GM21390 (cell line): ENCODE data around the gene CBLN3.
"Not testable (repeated sequence)": the region's sequence is repeated elsewhere in the genome, so short reads cannot be mapped to it uniquely, and the experiment has no call there.

Source experiments
- ATAC-seq: cut with Tn5 transposase; IDR thresholded peaks from one replicate; pipeline ENCODE4 v1.9.1; 2021; ENCODE audit not compliant: unreplicated experiment

The CBLN3 gene

DNA sequence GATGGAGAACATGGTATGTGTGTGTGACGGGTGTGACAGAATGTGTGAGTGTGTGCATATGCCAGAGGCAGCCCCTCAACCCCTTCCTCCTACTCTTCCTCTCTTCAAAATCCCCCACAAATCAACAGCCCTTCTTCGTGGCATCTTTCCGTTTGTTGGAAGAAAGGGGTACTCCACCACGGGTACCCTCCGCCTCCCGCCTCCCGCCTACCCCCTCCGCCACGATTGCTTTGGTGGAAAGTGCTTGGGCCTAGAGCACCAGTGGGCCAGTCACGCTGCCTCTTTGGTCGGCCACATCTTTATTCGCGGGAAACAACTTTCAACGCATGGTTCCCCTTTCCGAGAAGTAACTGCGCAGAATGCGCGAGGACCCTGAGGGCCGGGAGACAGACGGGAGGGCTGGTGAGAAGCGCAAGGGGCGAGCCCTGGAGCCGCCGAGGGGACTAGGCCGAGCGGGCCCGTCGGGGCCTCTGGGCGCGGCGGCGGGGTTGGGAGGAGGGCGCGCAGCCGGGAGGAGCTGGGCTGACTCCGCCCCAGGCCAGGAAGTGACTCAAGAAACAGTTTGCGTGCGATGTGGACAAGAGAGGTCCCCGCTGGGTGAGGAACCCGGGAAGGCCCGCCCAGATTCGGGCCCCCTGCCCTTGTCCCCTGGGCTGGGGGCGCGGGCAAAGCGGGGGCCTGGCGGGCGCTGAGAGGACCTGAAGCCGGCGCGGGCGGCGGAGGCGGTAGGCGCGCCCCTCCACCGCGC, at the start of gene CBLN3, which contains the start of gene KHNYN:
Gene CBLN3 (minus strand): TSS at position 274 of the 748 bp plus-strand sequence. CDS start 614 bp downstream, outside the sequence.
Gene KHNYN (plus strand): TSS at position 560 of the 748 bp plus-strand sequence. CDS start 777 bp downstream, outside the sequence.
- ATAC-seq = peak; percentile 78

DNA sequence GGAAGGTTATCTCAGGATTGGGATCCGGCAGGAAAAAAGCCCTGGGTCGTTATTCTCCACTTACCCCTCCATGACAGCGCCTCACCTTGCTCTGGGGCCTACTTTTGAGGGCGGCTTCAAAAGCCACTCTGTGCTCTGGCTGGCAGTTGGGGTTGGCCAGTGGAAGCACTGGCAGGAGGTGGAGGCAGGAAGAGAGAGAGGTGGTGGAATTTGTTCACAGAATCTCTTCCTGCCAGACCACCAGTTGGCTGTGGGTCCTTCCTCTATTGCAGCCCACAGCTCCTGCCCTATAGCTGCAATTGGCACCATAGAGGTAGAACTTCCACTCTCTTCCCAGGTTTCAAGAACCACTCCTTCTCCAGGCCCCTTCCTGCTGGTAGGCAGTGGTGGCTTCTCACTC, 45.8 kb upstream of the CBLN3 start:
- ATAC-seq = no peak

DNA sequence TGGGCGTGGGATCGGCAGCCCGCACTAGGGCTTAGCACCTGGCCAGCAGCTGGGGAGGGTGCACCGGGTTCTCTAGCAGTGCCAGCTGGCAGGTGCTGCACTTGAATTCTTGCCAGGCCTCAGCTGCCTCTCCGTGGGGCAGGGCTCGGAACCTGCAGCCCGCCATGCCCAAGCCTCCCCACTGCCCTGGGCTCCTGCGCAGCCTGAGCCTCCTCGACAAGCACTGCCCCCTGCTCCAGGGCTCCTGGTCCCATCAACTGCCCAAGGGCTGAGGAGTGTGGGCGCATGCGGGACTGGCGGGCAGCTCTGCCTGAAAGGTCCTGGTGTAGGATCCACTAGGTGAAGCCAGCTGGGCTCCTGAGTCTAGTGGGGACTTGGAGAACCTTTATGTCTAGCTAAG, 43.7 kb upstream of the CBLN3 start:
- no peak for ATAC-seq

DNA sequence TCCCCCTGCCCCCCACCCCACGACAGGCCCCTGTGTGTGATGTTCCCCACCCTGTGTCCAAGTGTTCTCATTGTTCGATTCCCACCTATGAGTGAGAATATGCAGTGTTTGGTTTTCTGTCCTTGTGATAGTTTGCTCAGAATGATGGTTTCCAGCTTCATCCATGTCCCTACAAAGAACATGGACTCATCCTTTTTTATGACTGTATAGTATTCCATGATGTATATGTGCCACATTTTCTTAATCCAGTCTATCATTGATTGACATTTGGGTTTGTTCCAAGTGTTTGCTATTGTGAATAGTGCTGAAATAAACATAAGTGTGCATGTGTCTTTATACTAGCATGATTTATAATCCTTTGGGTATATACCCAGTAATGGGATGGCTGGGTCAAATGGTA, 41.0 kb upstream of the CBLN3 start:
- not testable (repeated sequence) for ATAC-seq

DNA sequence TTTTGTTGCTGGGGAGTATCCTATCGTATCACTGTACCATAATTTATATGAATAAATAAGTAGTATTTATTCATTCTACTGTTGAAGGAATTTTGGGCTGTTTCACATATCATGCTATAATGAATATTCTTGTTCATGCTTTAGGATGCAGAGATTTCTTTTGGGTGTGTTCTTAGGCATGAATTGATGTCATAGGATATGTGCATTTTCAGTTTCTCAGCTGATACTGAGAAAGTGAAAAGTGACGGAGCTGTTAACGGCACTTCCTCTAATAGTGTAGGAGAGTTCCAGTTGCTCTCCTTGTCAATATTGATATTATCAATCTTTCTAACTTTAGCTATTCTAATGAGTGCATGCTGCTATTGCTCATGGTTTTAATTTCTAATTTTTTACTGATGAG, 36.3 kb upstream of the CBLN3 start:
- ATAC-seq = no peak

DNA sequence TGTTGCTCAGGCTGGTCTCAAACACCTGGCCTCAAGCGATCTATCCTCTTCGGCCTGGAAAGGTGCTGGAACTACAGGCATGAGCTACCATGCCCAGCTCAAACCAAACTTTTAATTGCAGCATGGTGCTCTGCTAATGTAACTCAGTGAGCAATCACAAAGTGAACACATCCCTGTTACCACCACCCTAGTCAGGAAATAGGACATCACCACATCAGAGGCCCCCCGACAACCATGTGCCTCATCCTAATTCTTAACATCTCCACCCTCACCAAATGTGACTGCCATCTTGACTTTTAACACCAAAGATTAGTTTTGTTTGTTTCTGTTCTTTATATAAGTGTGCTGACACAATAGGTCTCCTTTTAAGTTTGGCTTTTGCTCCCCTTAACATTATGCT, 35.9 kb upstream of the CBLN3 start:
- no peak for ATAC-seq

DNA sequence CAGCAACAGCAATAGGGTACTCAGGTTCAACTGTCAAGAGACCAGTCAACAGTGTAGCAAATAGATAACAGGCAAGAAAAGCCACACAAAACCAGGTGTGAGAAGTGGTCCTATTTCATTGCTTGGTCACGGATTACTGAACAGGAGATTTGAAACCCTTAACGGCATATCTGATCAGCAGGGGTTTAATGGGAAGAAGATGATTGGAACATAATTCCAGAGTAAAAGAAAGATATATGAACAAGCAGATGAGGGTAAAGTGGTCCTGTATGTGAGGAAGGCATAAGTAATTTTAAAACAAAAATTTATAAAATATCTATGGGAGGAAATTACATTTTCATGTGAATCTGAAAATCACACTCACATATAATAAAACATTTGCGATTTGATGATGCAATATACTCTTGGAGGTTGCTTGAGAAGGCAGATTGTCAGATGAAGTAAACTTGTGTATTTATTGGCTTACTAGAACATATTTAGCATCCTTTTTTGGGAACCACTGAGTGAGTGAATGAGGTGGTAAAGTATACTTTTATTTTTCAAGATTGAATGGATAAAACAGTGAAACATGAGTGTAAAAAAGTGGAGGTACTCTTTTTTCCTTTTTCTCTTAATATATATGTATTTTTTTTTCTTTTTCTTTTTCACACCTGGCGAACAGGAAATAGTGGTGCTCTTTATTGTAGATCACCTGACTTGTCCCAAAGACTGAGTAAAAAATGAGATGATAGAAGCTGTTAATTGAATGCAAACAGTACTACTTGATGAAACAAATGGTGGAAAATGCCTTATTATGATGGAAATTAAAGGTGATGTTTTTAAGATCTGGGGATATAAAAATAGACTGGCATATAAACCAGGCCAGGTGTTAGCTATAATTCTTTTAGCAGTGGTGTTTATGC, 34.7 kb upstream of the CBLN3 start:
- no peak for ATAC-seq

DNA sequence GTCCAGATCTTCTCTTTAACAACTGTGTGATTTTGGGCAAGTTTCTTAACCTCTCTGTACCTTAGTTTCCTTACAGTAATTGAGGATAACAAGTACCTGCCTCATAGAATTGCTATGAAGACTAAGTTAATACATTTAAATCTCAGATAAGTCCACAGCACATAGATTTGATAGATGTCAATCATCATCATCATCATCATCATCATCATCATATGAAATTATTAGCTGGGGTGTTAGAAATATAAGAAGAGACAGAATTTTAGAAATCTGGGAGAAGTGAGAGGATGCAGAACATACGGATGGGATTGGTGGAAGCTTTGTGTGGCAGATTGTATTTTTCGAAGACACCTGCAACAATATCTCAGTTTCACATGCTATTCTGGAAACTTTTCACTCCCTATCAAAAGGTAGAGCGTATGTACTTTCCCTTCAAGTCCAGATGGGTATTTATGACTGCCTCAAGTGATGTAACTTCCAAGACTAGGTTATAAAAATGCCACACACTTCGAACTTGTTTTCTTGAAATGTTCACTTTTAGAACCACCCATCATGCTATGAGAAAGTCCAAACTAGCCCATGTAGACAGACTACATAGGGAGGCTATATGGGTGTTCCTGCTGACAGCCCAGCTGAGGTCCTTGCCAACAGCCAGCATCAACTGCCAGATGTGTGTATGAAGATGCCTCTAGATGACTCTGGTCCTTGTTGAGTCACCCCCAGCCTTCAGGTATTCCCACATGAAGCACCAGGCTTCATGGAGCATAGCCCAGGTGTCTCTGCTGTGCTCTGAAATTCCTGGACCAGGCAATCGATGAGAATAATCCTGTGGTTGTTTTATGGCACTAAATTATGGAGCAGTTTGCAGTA, 33.8 kb upstream of the CBLN3 start:
- no peak for ATAC-seq

DNA sequence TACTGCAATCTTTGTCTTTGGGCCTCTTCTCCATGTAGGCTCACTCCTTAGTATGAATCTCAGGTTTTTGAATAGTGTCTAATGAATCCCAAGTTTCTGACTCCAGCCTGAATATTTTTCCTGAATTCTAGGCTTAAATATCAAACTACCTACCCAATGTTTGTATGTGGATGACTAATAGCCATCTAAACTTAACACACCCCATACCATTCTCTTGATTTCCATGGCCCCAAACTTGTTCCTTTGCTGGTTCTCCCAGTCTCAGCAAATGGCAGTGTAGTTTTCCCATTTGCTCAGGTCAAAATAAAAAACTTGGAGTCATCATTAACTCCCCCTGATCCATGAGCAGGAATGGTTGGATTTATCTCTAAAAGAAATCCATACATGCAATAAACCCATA, 31.9 kb upstream of the CBLN3 start:
- ATAC-seq = no peak

DNA sequence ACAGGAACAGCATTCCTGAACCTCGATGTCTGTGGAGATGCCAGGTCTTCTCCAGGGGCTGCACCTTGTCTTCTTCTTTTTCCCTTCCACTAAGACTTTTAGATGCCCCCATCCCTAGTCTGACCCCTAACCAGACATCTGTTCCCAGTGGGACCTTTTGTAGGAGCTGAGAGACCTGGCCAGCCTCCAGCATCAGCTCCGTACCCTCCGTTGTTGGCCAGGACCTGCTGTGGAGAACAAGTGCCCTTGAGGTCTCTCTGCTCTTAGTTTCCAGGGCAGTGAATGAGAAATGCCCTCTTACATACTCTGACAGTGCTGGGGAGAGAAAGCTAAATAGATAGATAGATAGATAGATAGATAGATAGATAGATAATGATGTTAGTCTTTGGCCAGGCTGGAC, 29.9 kb upstream of the CBLN3 start:
- no peak for ATAC-seq

DNA sequence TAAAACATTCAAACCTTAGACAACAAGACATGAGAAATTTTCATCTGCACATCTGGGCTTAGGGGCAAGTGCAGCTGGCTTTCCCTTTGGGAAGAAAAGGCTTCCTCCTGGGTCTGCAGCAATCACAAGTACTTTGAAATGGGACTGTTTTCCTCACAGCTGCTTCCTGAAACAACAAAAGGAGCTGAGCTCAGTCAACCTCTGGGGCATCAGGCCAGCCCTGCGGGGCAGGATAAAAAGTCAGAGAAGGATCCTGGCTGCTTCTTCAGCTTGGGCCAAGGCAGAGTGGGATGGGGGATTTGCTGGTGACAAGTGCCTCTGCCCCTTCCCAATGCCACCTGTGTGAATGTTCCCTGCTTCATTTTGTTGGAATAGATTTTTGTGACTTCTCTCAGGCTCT, 29.3 kb upstream of the CBLN3 start:
- ATAC-seq = no peak

DNA sequence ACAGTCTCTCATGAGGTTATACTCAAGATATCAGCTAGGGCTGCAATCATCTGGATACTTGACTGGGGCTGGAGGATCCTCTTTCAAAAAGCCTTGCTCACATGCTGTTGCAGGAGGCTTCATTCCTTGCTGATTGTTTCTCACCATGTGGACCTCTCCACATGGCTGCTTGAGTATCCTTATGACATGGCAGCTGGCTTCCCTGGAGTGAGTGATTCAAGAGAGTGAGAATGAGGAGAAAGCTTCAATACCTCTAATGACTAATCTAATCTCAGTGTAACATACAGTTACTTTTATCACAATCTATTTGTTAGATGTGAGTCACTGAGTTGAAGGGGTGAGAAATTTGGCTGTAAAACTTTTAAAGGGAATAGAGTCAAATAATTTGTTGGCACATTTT, 27.5 kb upstream of the CBLN3 start:
- ATAC-seq = no peak

DNA sequence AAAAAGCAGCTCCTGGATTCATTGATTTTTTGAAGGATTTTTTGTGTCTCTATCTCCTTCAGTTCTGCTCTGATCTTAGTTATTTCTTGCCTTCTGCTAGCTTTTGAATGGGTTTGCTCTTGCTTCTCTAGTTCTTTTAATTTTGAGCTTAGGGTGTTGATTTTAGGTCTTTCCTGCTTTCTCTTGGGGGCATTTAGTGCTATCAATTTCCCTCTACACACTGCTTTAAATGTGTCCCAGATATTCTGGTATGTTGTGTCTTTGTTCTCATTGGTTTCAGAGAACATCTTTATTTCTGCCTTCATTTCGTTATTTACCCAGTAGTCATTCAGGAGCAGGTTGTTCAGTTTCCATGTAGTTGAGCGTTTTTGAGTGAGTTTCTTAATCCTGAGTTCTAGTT, 21.4 kb upstream of the CBLN3 start:
- ATAC-seq = not testable (repeated sequence)

DNA sequence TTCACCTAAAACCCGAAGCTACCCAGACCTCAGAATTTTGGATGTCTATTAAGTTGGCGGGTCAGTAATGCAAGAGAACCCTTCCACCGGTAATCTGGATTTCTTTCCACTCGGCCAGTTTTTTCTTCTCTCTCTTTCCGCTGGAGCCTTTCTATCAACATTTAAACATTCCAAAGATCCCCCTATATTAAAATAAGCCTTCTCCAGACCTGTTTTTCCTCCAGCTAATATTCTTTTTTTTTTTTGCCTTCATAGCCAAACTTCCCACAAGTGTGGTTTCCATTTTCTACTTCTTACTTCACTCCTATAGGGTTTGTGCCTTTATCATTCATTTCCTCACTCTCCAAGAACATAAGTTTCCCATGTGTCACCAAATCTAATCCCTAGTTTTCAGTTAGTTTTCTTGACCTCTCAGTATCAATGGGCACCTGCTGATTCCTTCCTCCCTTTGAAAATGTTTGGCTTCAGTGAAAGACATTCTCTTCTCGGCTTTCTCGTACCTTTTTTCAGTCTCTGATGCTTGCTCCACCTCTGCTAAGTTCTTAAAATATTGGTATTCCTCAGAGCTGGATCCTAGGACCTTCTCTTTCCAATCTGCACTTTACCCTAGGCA, 13.7 kb upstream of the CBLN3 start:
- no peak for ATAC-seq

DNA sequence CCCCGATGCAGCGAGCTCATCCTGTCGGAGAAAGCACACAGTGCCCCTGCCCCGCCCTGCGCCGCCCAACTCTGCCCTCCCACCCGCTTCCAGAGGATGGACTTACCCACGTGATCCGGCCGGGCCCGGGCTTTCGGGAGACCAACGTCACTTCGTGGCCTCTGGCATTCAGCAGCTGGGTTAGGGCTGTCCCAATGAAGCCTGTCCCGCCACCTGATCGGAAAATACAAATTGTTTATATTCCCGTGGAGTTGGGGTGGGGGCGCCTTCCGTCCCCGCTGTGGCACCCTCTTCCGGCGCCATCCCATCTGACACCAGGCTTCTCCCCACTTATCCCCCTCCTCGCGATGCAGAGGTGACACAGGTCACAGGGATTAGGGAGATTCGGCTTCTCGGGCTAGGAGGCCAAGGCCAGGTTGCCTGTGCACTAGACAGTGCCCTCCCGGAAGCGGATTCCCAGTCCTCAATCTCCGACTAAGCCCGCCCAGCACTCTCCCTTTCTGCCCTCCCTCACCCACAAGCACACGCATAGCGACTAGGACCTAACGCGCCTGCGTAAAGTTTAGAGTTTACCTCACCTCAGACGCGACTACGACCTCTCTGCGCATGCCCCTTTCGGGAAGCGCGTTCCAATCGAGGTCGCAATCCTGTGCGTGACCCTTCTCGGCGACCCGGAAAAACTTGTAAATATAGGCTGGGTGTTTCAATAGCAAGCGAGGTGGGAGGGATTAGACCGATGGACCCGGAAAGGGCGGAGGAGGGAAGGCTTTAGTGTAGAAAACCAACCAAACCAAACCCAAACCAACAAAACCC, 13.0 kb upstream of the CBLN3 start, which contains the start of gene SDR39U1:
Gene SDR39U1 (minus strand): TSS at position 537 of the 813 bp plus-strand sequence. CDS start 7 bp downstream, at position 530.
- ATAC-seq = peak; percentile 86

DNA sequence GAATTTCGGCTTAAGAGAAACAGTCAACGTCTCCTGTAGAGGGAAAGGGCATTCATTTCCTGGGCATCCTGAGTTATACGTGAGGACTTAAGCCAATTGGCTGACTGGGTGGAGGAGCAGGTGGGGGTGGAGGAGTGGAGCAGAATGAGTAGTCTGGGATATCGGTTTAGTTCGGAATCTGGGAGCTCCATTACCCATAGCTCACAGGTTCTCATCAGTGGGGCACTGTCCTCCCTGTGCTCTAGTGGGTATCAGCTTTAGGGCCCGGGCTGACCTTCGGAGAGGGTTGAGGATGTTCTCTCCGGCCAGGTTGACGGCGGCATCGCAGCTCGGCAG, 12.4 kb upstream of the CBLN3 start:
- peak; percentile 2 for ATAC-seq

DNA sequence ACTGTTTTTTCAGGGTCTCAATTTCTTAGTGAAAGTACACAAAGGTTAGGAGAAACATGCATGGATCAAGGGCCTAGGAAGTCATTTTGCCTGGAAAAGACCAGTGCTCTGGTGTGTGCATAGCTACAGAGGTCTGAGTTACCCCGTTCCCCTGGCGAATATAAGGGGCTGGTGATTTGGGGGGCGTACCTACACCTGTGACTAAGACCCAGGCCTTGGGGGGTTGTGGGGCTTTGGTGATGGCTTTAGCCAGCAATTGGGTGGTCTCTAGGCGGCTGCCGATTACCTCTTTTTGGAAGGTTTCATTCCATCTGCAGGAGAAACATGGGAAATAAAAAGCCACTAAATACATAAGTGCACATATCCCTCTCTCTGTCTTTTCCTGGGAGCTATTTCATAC, 12.0 kb upstream of the CBLN3 start:
- ATAC-seq = no peak

DNA sequence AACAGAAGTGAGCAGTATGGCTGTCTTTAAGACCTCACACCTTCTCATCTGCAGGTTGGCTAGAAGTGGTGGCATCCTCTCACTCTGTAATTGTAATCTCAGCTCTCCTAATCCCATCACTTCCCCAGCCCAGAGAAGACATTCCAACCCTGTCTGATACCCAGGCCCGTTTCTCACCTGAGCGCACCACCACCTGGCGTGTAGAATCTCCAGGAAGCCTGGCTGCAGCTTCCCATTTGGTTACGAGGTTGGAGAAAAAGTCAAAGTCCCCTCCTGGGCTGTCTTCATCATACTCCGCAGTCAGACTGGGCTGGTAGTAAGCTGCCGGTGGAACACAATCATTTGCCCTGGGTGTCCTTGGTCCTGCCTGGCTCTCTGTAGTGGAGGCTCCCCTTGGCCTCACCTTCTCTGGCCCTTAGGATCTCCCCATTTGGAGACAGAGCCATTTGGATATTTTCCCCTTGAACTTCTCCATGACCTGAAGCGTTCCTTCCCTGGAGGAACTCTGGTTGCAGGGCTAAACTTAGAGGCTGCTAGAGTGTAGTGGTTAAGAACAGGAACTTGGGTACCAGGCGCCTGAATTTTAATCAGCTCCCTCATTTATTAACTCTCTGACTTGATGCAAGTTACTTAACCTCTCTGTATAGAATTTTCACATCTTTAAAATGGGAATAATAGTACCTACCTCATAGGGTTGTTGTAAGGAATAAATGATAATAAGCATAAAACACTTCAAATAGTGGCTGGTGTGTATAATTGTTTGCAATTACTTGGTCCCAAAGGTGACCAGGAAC, 11.3 kb upstream of the CBLN3 start:
- no peak for ATAC-seq
